Trophoblast cell (in vitro differentiated cells and primary cell): Measurements from ENCODE around the gene SNRPB.

ENCODE experiments used
- DNase-seq, 2 donors: peaks; one replicate each; pipeline ENCODE4 v3.0.0-alpha.2; 2016
- H2AFZ ChIP-seq: 2 replicates; pipeline ENCODE4 v1.6.1; 2013; ENCODE audit warnings: low read length, moderate library complexity, mild to moderate bottlenecking; ENCODE audit not compliant: insufficient read depth, poor library complexity
- H2AK5ac ChIP-seq: 2 replicates; pipeline ENCODE4 v1.6.1; 2013; ENCODE audit warnings: mild to moderate bottlenecking, low read length
- H2BK120ac ChIP-seq: 2 replicates; pipeline ENCODE4 v1.6.1; 2013; ENCODE audit warnings: low read length, mild to moderate bottlenecking, moderate library complexity; ENCODE audit not compliant: insufficient read depth, poor library complexity
- H2BK12ac ChIP-seq: 2 replicates; pipeline ENCODE4 v1.6.1; 2013; ENCODE audit warnings: mild to moderate bottlenecking, low read length, moderate library complexity
- H2BK5ac ChIP-seq: 2 replicates; pipeline ENCODE4 v1.6.1; 2013; ENCODE audit warnings: low read length, low read depth, moderate library complexity, mild to moderate bottlenecking; ENCODE audit not compliant: poor library complexity
- H3K14ac ChIP-seq: 2 replicates; pipeline ENCODE4 v1.6.1; 2013; ENCODE audit warnings: mild to moderate bottlenecking, low read length
- H3K18ac ChIP-seq: 2 replicates; pipeline ENCODE4 v1.6.1; 2013; ENCODE audit warnings: mild to moderate bottlenecking, low read length
- H3K23ac ChIP-seq: 2 replicates; pipeline ENCODE4 v1.6.1; 2013; ENCODE audit warnings: low read length
- H3K27ac ChIP-seq: 2 replicates; pipeline ENCODE4 v1.5.1; 2013; ENCODE audit warnings: low read depth, mild to moderate bottlenecking, inconsistent platforms, low read length, moderate library complexity
- H3K27me3 ChIP-seq: 2 replicates; pipeline ENCODE4 v1.6.1; 2013; ENCODE audit warnings: inconsistent platforms, mild to moderate bottlenecking, low read length, moderate library complexity; ENCODE audit not compliant: insufficient read depth
- H3K36me3 ChIP-seq, 2 experiments: 1 replicate in 1 of 2; 2 replicates in 1 of 2; pipeline ENCODE4 v1.6.1; 2013; ENCODE audit warnings: low read length in 2 of 2, mild to moderate bottlenecking in 2 of 2, moderate library complexity in 1 of 2; ENCODE audit not compliant: insufficient read depth in 2 of 2, control insufficient read depth in 1 of 2
- H3K4ac ChIP-seq: 2 replicates; pipeline ENCODE4 v1.6.1; 2013; ENCODE audit warnings: low read depth, mild to moderate bottlenecking, low read length, moderate library complexity
- H3K4me1 ChIP-seq, 2 experiments: 1 replicate in 1 of 2; 2 replicates in 1 of 2; pipeline ENCODE4 v1.6.1; 2013; ENCODE audit warnings: low read length in 2 of 2, mild to moderate bottlenecking in 2 of 2, moderate library complexity in 1 of 2; ENCODE audit not compliant: insufficient read depth in 2 of 2, control insufficient read depth in 1 of 2
- H3K4me2 ChIP-seq: 2 replicates; pipeline ENCODE4 v1.6.1; 2013; ENCODE audit warnings: inconsistent platforms, mild to moderate bottlenecking, low read length, moderate library complexity
- H3K4me3 ChIP-seq: 2 replicates; pipeline ENCODE4 v1.5.1; 2013; ENCODE audit warnings: mild to moderate bottlenecking, low read depth, low read length, inconsistent platforms
- H3K79me1 ChIP-seq: one replicate; pipeline ENCODE4 v1.6.1; 2013; ENCODE audit warnings: low read length
- H3K79me2 ChIP-seq: 2 replicates; pipeline ENCODE4 v1.6.1; 2013; ENCODE audit warnings: low read length, mild to moderate bottlenecking; ENCODE audit not compliant: control insufficient read depth, insufficient read depth, poor library complexity
- H3K9ac ChIP-seq: 2 replicates; pipeline ENCODE4 v1.6.1; 2013; ENCODE audit warnings: mild to moderate bottlenecking, low read length
- H3K9me3 ChIP-seq: 2 replicates; pipeline ENCODE4 v1.6.1; 2013; ENCODE audit warnings: low read depth, mild to moderate bottlenecking, control low read depth, inconsistent platforms, low read length; ENCODE audit not compliant: insufficient read depth
- H4K12ac ChIP-seq: 2 replicates; pipeline ENCODE4 v1.6.1; 2013; ENCODE audit warnings: low read depth, mild to moderate bottlenecking, low read length, moderate library complexity
- H4K8ac ChIP-seq: 2 replicates; pipeline ENCODE4 v1.6.1; 2013; ENCODE audit warnings: low read depth, mild to moderate bottlenecking, low read length, moderate library complexity
- H4K91ac ChIP-seq: one replicate; pipeline ENCODE4 v1.6.1; 2013; ENCODE audit warnings: low read depth, mild to moderate bottlenecking, low read length, moderate library complexity
- WGBS: extraction: QIAGEN DNeasy Blood & Tissue Kit; methylation state at CpG from one replicate; pipeline ENCODE4 v1.1.7; 2013; ENCODE audit warnings: missing lambda C conversion rate; ENCODE audit not compliant: insufficient read length, insufficient coverage; ENCODE audit errors: extremely low coverage; 5-methylcytosine and 5-hydroxymethylcytosine counted together

Gene SNRPB

GRCh38 chr20:2431185-2431584 is 39.4 kb downstream of the SNRPB start:
- H3K4me1 ChIP-seq: no peaks in the 10 kb centered on the region
- H3K9me3 ChIP-seq: no peaks in the 10 kb centered on the region
- no peak overlapping the region for H2BK12ac ChIP-seq
- no peak for DNase-seq
- WGBS: no CpG with 5 or more reads among the region's 1 CpG
- H3K23ac ChIP-seq: no peak overlapping the region
- H2AK5ac ChIP-seq: no peak overlapping the region
- H2BK120ac ChIP-seq: no peak overlapping the region
- H3K9ac ChIP-seq: no peak overlapping the region
- no peaks in the 10 kb centered on the region for H3K79me2 ChIP-seq
- H4K12ac ChIP-seq: no peak overlapping the region
- no peaks in the 10 kb centered on the region for H3K27me3 ChIP-seq
- H2BK5ac ChIP-seq: no peak overlapping the region
- no peak overlapping the region for H3K27ac ChIP-seq
- no peak overlapping the region for H4K8ac ChIP-seq
- no peak overlapping the region for H3K4me3 ChIP-seq
- no peaks in the 10 kb centered on the region for H3K36me3 ChIP-seq
- H3K4ac ChIP-seq: no peak overlapping the region
- H3K18ac ChIP-seq: no peak overlapping the region
- H3K4me2 ChIP-seq: no peak overlapping the region
- no peak overlapping the region for H2AFZ ChIP-seq
- no peak overlapping the region for H4K91ac ChIP-seq
- H3K79me1 ChIP-seq: no peaks in the 10 kb centered on the region
- no peak overlapping the region for H3K14ac ChIP-seq

DNA sequence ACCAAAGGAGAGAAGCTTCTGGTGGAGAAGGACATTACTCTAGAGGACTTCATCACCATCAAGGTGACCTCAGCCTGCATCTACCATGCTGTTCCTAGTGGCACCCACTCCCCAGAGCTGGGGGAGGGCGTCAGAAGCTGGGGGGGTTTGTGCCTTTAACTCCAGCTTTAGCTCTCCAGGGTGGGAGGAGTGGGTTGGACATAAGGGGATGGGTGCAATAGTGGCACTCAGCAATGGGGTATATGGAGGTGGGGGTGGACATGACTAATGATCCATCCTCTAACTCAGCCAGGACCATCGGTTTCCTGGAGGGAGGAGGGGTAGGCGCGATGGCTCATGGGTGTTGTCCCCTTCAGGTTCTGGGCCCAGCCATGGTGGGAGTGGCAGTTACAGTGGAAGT is 40.1 kb downstream of the SNRPB start:
- no peak overlapping the region for H2AK5ac ChIP-seq
- H3K4me2 ChIP-seq: no peak overlapping the region
- no peak overlapping the region for H2AFZ ChIP-seq
- H3K18ac ChIP-seq: no peak overlapping the region
- no peak overlapping the region for H3K4me3 ChIP-seq
- H4K12ac ChIP-seq: no peak overlapping the region
- H4K91ac ChIP-seq: no peak overlapping the region
- no peak overlapping the region for H2BK120ac ChIP-seq
- no peak overlapping the region for H3K4ac ChIP-seq
- no peaks in the 10 kb centered on the region for H3K79me1 ChIP-seq
- no peak overlapping the region for H3K23ac ChIP-seq
- H2BK5ac ChIP-seq: no peak overlapping the region
- no peak overlapping the region for H3K27ac ChIP-seq
- no peak for DNase-seq
- H3K14ac ChIP-seq: no peak overlapping the region
- no peaks in the 10 kb centered on the region for H3K79me2 ChIP-seq
- H3K9ac ChIP-seq: no peak overlapping the region
- H4K8ac ChIP-seq: no peak overlapping the region
- H3K36me3 ChIP-seq: no peaks in the 10 kb centered on the region
- no peaks in the 10 kb centered on the region for H3K4me1 ChIP-seq
- WGBS: no CpG with 5 or more reads among the region's 4 CpGs
- H3K9me3 ChIP-seq: no peaks in the 10 kb centered on the region
- H2BK12ac ChIP-seq: no peak overlapping the region
- no peaks in the 10 kb centered on the region for H3K27me3 ChIP-seq

- Histone ChIP-seq H2AFZ (no peak overlapping the region), H3K9me3 (no peaks in the 10 kb centered on the region), H2BK12ac (no peak overlapping the region), H3K27ac (no peak overlapping the region), H3K23ac (no peak overlapping the region), H2BK120ac (no peak overlapping the region), H3K79me2 (no peaks in the 10 kb centered on the region), H3K4me1 (no peaks in the 10 kb centered on the region), H4K91ac (no peak overlapping the region), H3K14ac (no peak overlapping the region), H3K27me3 (no peaks in the 10 kb centered on the region), H3K18ac (no peak overlapping the region), H3K36me3 (no peaks in the 10 kb centered on the region), H2AK5ac (no peak overlapping the region), H2BK5ac (no peak overlapping the region), H3K4me2 (no peak overlapping the region), H3K79me1 (no peaks in the 10 kb centered on the region), H3K9ac (no peak overlapping the region), H4K12ac (no peak overlapping the region), H3K4ac (no peak overlapping the region), H3K4me3 (no peak overlapping the region), H4K8ac (no peak overlapping the region)
- no peak for DNase-seq
- no CpG with 5 or more reads among the region's 6 CpGs for WGBS
These were observed 41.5 kb downstream of the SNRPB start for GRCh38 chr20:2429051-2429450.

- no peak overlapping the region for H2BK12ac ChIP-seq
- no peak for DNase-seq
These were observed 49.3 kb downstream of the SNRPB start for GRCh38 chr20:2421247-2421646.

More at GRCh38 chr20:2421247-2421646, 49.3 kb downstream of the SNRPB start:
- Histone ChIP-seq H3K4ac (no peak overlapping the region), H2AFZ (no peak overlapping the region), H3K9me3 (no peaks in the 10 kb centered on the region), H3K18ac (no peak overlapping the region), H3K79me1 (no peaks in the 10 kb centered on the region), H3K4me3 (no peak overlapping the region), H4K12ac (no peak overlapping the region), H3K27me3 (no peaks in the 10 kb centered on the region), H4K8ac (no peak overlapping the region), H3K9ac (no peak overlapping the region), H3K4me2 (no peak overlapping the region), H3K4me1 (no peaks in the 10 kb centered on the region), H3K23ac (no peak overlapping the region), H2BK5ac (no peak overlapping the region), H3K79me2 (no peaks in the 10 kb centered on the region), H4K91ac (no peak overlapping the region), H3K27ac (no peak overlapping the region), H2BK120ac (no peak overlapping the region), H2AK5ac (no peak overlapping the region), H3K36me3 (no peaks in the 10 kb centered on the region), H3K14ac (no peak overlapping the region)
- no CpG with 5 or more reads among the region's 5 CpGs for WGBS
